22Rv1 (cell line): ENCODE results near the gene PAPPA.

Source experiments
- CTCF ChIP-seq: fragments of 450-650 bp; IDR thresholded peaks from 2 replicates; pipeline ENCODE4 v1.5.1; 2017; ENCODE audit warnings: mild to moderate bottlenecking
- ZFX ChIP-seq: fragments of 450-650 bp; IDR thresholded peaks from 2 replicates; pipeline ENCODE4 v1.6.1; 2017; ENCODE audit warnings: antibody characterized with exemption, borderline replicate concordance

GRCh38 chr9:116288658-116289057, 135.1 kb downstream of the PAPPA start:
- TF ChIP-seq CTCF (no peak), ZFX (no peak)
